ENCODE measurements around the gene GDAP2.

Gene GDAP2

GRCh38 chr1:117842408-117843170, 86.8 kb downstream of the GDAP2 start:
- DNase-seq (ENCODE audit: low read depth, low spot score), result no peak

- no peak for DNase-seq (ENCODE audit: low read depth, low spot score)
Measured at GRCh38 chr1:117841117-117841650, 88.2 kb downstream of the GDAP2 start.

GRCh38 chr1:117838911-117839310, 90.5 kb downstream of the GDAP2 start:
- no peak for DNase-seq (ENCODE audit: low read depth, low spot score)

GRCh38 chr1:117836069-117836468, 93.4 kb downstream of the GDAP2 start:
- DNase-seq (ENCODE audit: low read depth, low spot score), result no peak

GRCh38 chr1:117834416-117834815, 95.0 kb downstream of the GDAP2 start:
- DNase-seq (ENCODE audit: low read depth, low spot score), result no peak

- no peak for DNase-seq (ENCODE audit: low read depth, low spot score)
Measured at GRCh38 chr1:117832453-117832852, 97.0 kb downstream of the GDAP2 start.

GRCh38 chr1:117830222-117830621, 99.2 kb downstream of the GDAP2 start:
- no peak for DNase-seq (ENCODE audit: low read depth, low spot score)

GRCh38 chr1:117828201-117828600, 101.2 kb downstream of the GDAP2 start:
- peak; percentile 98 for DNase-seq (ENCODE audit: low read depth, low spot score)

- DNase-seq (ENCODE audit: low read depth, low spot score), result peak; percentile 29
Measured at GRCh38 chr1:117826540-117827078, 102.8 kb downstream of the GDAP2 start.

- DNase-seq (ENCODE audit: low read depth, low spot score), result no peak
Measured at GRCh38 chr1:117826119-117826518, 103.3 kb downstream of the GDAP2 start.

GRCh38 chr1:117825414-117825813, 104.0 kb downstream of the GDAP2 start:
- no peak for DNase-seq (ENCODE audit: low read depth, low spot score)

- DNase-seq (ENCODE audit: low read depth, low spot score), result no peak
Measured at GRCh38 chr1:117824616-117825015, 104.8 kb downstream of the GDAP2 start.

GRCh38 chr1:117821774-117822482, 107.5 kb downstream of the GDAP2 start:
- peak; percentile 84 for DNase-seq (ENCODE audit: low read depth, low spot score)

GRCh38 chr1:117821382-117821755, 108.1 kb downstream of the GDAP2 start:
- DNase-seq (ENCODE audit: low read depth, low spot score), result no peak

- DNase-seq (ENCODE audit: low read depth, low spot score), result peak; percentile 36
Measured at GRCh38 chr1:117820694-117821381, 108.6 kb downstream of the GDAP2 start.

- no peak for DNase-seq (ENCODE audit: low read depth, low spot score)
Measured at GRCh38 chr1:117820096-117820495, 109.3 kb downstream of the GDAP2 start.

GRCh38 chr1:117819301-117819700, 110.1 kb downstream of the GDAP2 start:
- DNase-seq (ENCODE audit: low read depth, low spot score), result no peak

GRCh38 chr1:117818456-117818855, 111.0 kb downstream of the GDAP2 start:
- DNase-seq (ENCODE audit: low read depth, low spot score), result no peak

- DNase-seq (ENCODE audit: low read depth, low spot score), result no peak
Measured at GRCh38 chr1:117817629-117818028, 111.8 kb downstream of the GDAP2 start.

GRCh38 chr1:117815926-117816325, 113.5 kb downstream of the GDAP2 start:
- no peak for DNase-seq (ENCODE audit: low read depth, low spot score)

- DNase-seq (ENCODE audit: low read depth, low spot score), result no peak
Measured at GRCh38 chr1:117814856-117815797, 114.3 kb downstream of the GDAP2 start.

All from brain pericyte (primary cell).